Hepatocyte (in vitro differentiated cells): ENCODE results near the gene OLIG2.

Experiments used
- CTCF ChIP-seq: fragments of 200-600 bp; sonication (generic); IDR thresholded peaks from 2 replicates; pipeline ENCODE4 v1.5.1; 2016; ENCODE audit warnings: antibody characterized with exemption, mild to moderate bottlenecking; ENCODE audit not compliant: poor library complexity
- EZH2 ChIP-seq: fragments of 200-600 bp; sonication (generic); IDR thresholded peaks from 2 replicates; pipeline ENCODE4 v1.6.1; 2016; ENCODE audit warnings: antibody characterized with exemption, mild to moderate bottlenecking, borderline replicate concordance

GRCh38 chr21:33014331-33014730 lies 11.4 kb upstream of the OLIG2 start:
- TF ChIP-seq CTCF (no peak), EZH2 (no peak)
